ENCODE results near the gene SNX21.

SNX21 gene

DNA sequence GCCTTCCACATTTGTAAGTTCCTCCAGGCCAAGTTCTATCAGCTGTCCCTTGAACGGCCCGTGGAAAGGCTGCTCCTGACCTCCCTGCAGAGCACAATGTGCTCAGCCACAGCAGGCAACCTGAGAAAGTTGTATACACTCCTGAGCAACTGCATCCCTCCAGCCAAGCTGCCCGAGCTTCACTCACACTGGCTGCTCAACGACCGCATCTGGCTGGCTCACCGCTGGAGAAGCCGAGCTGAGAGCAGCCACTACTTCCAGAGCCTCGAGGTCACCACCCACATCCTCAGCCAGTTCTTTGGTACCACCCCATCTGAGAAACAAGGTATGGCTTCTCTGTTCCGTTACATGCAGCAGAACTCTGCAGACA is 49.5 kb downstream of the SNX21 start:
- DNase-seq = no peak

DNA sequence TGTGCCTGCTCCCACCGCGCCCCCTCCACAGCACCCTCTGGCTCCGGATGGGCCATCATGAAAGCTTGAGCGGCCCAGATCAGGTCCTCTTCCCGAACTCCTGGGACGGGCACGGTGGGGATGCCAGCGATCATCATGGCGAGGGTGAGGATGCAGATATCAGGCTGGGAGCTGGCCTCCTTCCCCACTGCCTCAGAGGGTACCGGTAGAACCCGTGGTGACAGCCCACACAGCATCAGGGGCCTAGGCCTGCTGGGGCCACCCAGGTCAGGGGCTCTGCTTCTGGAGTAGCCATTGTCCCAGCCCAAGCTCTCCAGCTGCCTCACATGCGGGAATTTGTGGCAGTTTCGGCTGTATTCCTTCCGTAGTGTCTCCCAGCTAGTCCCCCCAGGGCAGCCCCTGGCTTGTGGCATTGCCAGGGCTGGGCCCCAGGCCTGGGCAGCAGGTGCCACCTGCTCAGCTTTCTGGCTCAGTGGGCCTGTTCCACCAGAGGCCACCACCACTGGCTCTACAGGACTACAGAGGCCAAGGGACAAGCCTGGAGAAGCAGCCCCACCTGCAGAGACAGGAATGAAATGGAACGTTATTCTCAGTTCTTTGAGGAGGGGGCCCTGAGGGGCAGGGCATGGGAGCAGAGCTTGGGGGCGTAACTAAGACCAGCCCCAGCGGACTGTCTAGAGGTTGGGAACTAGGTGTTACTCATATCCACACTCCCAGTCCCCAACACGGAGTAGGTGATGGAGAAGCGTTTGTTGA is 53.2 kb downstream of the SNX21 start:
- no peak for DNase-seq

- no peak for DNase-seq
Measured at GRCh38 chr20:45887346-45887715, 53.7 kb downstream of the SNX21 start, which contains the start of gene SPATA25. TSS of gene SPATA25 (minus strand) at chr20:45887622. CDS start at chr20:45887590, 32 bp downstream.

DNA sequence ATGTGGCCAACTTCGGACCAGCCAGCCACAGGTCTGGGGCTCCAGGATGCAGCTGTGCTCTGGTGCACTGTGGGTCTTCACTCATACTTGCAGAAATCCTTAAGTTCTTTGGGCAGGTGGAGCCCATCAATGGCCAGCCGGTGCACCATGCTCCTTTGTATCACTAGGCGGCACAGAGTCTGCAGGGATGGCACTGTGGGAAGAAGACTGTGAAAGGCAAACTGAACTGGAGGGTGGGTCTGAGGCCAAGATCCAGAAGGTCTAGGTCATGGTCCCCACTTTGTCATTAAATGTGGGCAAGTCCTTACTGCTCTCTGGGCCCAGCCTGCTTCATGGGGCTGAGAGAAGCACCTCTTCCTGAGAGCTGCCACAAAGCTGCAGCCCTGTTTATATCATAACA is 55.1 kb downstream of the SNX21 start:
- DNase-seq = no peak

DNA sequence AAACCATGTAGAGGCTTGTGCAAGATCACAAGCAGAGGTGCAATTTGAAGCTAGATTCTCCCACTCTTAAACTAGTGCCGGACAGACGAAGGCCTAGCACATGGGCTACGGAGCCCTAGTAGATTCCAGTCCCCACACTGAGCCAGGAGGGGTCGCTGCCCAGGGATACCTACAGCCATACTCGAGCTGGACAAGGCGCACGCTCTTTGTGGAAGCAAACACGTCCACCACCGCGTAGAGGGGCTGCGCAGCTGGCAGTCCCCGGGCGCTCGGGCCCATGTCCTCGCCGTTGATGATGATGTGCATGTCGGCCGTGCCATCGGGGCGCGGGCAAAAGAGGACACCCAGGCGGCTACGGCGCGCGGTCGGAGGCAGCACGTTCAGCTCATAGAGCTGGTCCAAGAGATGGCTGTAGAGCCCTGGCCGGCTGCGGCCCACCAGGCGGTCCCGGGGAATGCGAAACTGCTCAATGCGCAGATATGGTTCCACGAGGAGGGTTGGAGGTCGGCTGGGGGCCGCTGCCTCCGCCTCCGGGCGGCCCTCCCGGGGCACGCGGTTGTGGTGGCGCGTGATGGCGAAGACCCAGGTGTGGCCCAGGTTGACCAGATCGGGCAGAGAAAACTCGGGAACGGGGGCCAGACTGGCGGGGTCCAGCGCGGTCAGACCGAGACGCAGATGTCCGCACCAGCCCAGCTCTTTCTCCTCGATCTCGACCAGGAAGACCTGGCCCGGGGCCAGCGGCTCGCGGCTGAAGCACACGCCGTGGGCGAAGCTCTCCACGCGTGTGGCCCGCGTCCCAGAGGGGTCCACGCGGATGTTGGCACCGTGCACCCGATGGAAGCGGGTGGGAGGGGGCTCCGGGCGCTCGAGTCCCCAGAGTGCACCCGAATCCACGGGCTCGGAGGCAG is 56.7 kb downstream of the SNX21 start:
- peak; percentile 33 for DNase-seq

- peak; percentile 53 for DNase-seq
Measured at GRCh38 chr20:45890985-45891983, 57.7 kb downstream of the SNX21 start, which contains the start of the genes CTSA and NEURL2. TSS of gene CTSA (plus strand) at chr20:45891335. CDS start at chr20:45891569, 234 bp downstream. TSS of gene NEURL2 (minus strand) at chr20:45891208. CDS start at chr20:45890991, 217 bp downstream.

DNA sequence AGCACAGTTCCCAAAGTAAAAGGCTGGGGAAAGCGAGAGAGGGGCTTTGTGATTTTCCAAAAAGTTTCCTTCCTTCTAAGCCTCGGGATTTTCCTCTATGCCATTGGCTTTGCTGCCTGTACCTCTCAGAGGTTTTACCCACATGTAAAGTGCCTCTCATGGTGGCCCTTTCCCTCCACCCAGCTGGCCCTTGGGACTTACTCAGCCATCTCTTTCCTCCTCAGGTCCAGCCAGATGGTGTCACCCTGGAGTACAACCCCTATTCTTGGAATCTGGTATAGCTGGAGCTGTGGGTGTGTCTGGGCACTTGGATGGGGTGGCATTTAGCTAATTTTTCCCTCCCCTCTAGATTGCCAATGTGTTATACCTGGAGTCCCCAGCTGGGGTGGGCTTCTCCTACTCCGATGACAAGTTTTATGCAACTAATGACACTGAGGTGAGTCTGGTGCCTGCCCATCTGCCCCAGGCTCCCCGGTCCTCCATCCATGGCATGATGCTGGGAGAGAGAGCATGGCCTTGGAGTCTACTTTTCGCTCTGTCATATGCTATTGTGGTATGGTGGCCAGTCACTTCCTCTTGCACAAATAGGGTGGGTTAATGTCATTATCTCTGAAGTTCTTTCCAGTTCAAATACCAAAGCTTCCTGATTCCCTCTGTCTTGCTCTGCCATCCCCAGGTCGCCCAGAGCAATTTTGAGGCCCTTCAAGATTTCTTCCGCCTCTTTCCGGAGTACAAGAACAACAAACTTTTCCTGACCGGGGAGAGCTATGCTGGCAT is 58.6 kb downstream of the SNX21 start:
- DNase-seq = no peak

All from DMS153 (cell line).